GM12864 (cell line): ENCODE results near the gene PPM1L.

Source experiments
- DNase-seq: peaks from one replicate; pipeline ENCODE4 v3.0.0-alpha.2; 2011; ENCODE audit warnings: low read depth
- H3K4me3 ChIP-seq: 2 replicates; pipeline ENCODE4 v1.5.1; 2011; ENCODE audit warnings: mild to moderate bottlenecking, low read depth, low read length, control low read depth
- TF ChIP-seq, protein P1 (sequence below): IDR thresholded peaks from 2 replicates; pipeline ENCODE4 v1.5.1; 2011; ENCODE audit warnings: low read depth, mild to moderate bottlenecking, moderate library complexity, low read length, control low read depth, inconsistent platforms; ENCODE audit errors: missing control alignments

PPM1L gene

DNA sequence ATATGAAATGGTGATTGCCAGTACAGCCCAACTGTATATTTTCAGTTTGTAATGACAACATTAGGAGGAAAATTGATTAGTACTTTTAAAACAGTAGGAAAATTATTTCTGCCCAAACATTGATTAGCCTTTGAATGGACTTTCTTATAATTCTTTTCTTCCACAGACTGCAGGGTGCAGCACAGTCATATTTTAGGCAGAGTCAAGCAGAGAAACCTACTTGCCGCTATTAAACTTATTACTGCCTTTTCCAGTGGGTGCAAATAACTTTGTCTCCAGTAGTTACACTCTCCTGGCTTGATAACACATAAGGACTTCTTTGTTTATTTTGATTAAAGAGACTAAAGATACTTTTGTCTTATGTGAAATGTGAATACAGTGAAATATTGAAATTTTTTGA is 85.4 kb downstream of the PPM1L start:
- H3K4me3 ChIP-seq: no peak overlapping the region
- DNase-seq: no peak
- TF ChIP-seq, protein P1, sequence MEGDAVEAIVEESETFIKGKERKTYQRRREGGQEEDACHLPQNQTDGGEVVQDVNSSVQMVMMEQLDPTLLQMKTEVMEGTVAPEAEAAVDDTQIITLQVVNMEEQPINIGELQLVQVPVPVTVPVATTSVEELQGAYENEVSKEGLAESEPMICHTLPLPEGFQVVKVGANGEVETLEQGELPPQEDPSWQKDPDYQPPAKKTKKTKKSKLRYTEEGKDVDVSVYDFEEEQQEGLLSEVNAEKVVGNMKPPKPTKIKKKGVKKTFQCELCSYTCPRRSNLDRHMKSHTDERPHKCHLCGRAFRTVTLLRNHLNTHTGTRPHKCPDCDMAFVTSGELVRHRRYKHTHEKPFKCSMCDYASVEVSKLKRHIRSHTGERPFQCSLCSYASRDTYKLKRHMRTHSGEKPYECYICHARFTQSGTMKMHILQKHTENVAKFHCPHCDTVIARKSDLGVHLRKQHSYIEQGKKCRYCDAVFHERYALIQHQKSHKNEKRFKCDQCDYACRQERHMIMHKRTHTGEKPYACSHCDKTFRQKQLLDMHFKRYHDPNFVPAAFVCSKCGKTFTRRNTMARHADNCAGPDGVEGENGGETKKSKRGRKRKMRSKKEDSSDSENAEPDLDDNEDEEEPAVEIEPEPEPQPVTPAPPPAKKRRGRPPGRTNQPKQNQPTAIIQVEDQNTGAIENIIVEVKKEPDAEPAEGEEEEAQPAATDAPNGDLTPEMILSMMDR: no peak

GRCh38 chr3:160842021-160843005 is 86.3 kb downstream of the PPM1L start:
- H3K4me3 ChIP-seq: no peak overlapping the region
- TF ChIP-seq, protein P1: no peak
- no peak for DNase-seq

DNA sequence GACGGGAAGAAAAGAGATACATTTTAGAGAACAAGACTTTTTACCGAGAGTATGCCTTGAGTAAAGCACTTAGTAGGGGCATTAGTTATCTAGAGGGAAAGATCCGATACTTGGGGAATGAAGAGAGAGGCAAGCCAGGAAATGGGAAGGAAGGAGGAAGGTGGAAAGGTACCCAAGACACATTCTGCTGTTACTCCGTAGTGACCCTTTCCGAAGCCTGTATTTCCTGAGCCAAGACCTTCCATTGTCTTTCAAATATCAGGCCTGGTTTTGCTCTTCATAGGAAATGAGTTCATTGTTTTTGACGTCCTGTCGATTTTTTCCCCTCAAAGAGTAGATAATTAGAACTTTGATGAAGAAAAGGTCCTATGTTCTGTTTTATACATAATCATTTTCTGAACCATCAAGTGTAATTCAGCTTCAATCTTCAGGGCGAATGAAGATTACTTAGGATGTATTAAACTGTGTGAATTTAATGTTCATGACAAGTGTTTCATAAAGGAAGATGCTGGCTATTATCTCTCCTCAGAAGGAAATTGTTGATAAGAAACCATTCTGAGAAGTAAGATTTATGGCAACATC is 95.7 kb downstream of the PPM1L start:
- DNase-seq: no peak
- no peak overlapping the region for H3K4me3 ChIP-seq
- TF ChIP-seq, protein P1: no peak

DNA sequence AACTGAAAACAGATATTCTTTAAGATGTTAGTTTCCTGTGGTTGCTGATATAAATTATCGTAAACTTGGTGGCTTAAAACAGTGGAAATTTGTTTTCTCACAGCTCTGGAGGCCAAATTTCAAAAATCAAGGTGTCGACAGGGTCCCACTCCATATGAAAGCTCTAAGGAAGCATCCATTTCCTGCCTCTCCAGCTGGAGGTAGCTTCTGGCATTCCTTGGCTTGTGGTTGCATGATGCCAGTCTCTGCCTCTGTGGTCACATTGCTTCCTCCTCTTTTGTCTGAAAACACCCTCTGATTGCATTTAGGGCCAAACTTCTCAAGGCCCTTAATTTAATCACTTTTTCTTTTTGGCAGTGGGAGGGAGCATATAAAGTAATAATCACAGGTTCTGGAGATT is 96.8 kb downstream of the PPM1L start:
- DNase-seq: no peak
- TF ChIP-seq, protein P1: no peak
- H3K4me3 ChIP-seq: no peak overlapping the region

GRCh38 chr3:160856450-160856849 is 100.4 kb downstream of the PPM1L start:
- no peak overlapping the region for H3K4me3 ChIP-seq
- DNase-seq: no peak
- TF ChIP-seq, protein P1: no peak

GRCh38 chr3:160857476-160858119 is 101.6 kb downstream of the PPM1L start:
- no peak overlapping the region for H3K4me3 ChIP-seq
- TF ChIP-seq, protein P1: no peak
- no peak for DNase-seq
